ENCODE results near the gene SAMD11. TPM values are rescaled to one million over a fixed set of nuclear protein-coding genes. Genes with fewer than 3 reads are reported as not detected.

Gene SAMD11
- total RNA-seq, 1 experiment from 2014 or later: 11.5 TPM

GRCh38 chr1:914131-914890 is 9.4 kb upstream of the SAMD11 start:
- Histone ChIP-seq H3K4me3 (replicated peaks in 1 of 2; ENCODE audit: low read depth in 1 of 2, low read length in 2 of 2) (no peak overlapping the region), H4K20me1 (ENCODE audit: insufficient read depth) (no peaks in the 10 kb centered on the region), H3K9me3 (ENCODE audit: control insufficient read depth in 1 of 2, insufficient read depth in 1 of 2, low read depth in 1 of 2, low read length in 2 of 2) (no peaks in the 10 kb centered on the region), H3K79me2 (ENCODE audit: insufficient read depth, low read length) (no peaks in the 10 kb centered on the region), H3K9ac (ENCODE audit: low read length) (no peak overlapping the region), H3K4me1 (ENCODE audit: control insufficient read depth in 1 of 2, insufficient read depth in 2 of 2, low read length in 2 of 2) (peaks cover 15 to 22% of the 10 kb centered on the region in 2 experiments), H3K4me2 (ENCODE audit: low read length) (no peak overlapping the region), H3K27ac (ENCODE audit: low read depth, low read length) (no peak overlapping the region), H2AFZ (ENCODE audit: low read depth, low read length, poor library complexity, severe bottlenecking) (no peak overlapping the region), H3K36me3 (ENCODE audit: control insufficient read depth in 1 of 2, insufficient read depth in 2 of 2, low read length in 2 of 2) (no peaks in the 10 kb centered on the region), H3K27me3 (ENCODE audit: insufficient read depth, low read length) (peaks cover 26% of the 10 kb centered on the region; the same call in 1 of the 2 replicates), H3K9me2 (ENCODE audit: insufficient read depth) (no peaks in the 10 kb centered on the region)
- no peak for TF ChIP-seq ATF3 (IDR thresholded peaks at IDR 0.05)
- TF ChIP-seq POLR2A (IDR thresholded peaks at IDR 0.05; ENCODE audit: borderline replicate concordance, extremely low read depth, insufficient read depth, insufficient read length): no peak
- TF ChIP-seq RAD21 (IDR thresholded peaks at IDR 0.05; ENCODE audit: low read depth): no peak
- RAD21 ChIA-PET (ENCODE audit: low non-redundant PET in 1 of 2, low total read pairs in 2 of 2, uncharacterized antibody in 2 of 2, unreplicated experiment in 2 of 2): no interaction called here
- POLR2A ChIA-PET: no interaction called here
- intact Hi-C loops (cut with micrococcal nuclease): no loop called here
- ATAC-seq: no peak
- CTCF ChIA-PET: no interaction called here
- DNase-seq (ENCODE audit: low read depth, low spot score): no peak
- no TSS peak for BruUV-seq (replicated peaks)

GRCh38 chr1:914891-915280 is 8.8 kb upstream of the SAMD11 start:
- intact Hi-C loops (cut with micrococcal nuclease): no loop called here
- ATAC-seq: no peak
- ChIA-PET RAD21 (ENCODE audit: low non-redundant PET in 1 of 2, low total read pairs in 2 of 2, uncharacterized antibody in 2 of 2, unreplicated experiment in 2 of 2) (no interaction called here), POLR2A (interaction anchor here (0.6 kb wide), 1 partner anchor 417 kb away, joined by 6 read pairs; no protein-coding TSS in a partner anchor), CTCF (no interaction called here)
- H3K4me2 ChIP-seq (ENCODE audit: low read length): no peak overlapping the region
- no peaks in the 10 kb centered on the region for H3K79me2 ChIP-seq (ENCODE audit: insufficient read depth, low read length)
- no peak overlapping the region for H3K9ac ChIP-seq (ENCODE audit: low read length)
- DNase-seq (ENCODE audit: low read depth, low spot score): no peak
- peaks cover 27% of the 10 kb centered on the region; the same call in 1 of the 2 replicates for H3K27me3 ChIP-seq (ENCODE audit: insufficient read depth, low read length)
- no peak overlapping the region for H2AFZ ChIP-seq (ENCODE audit: low read depth, low read length, poor library complexity, severe bottlenecking)
- H3K9me3 ChIP-seq (ENCODE audit: control insufficient read depth in 1 of 2, insufficient read depth in 1 of 2, low read depth in 1 of 2, low read length in 2 of 2): no peaks in the 10 kb centered on the region
- no peak overlapping the region for H3K4me3 ChIP-seq (replicated peaks in 1 of 2; ENCODE audit: low read depth in 1 of 2, low read length in 2 of 2)
- no peak overlapping the region for H3K27ac ChIP-seq (ENCODE audit: low read depth, low read length)
- no peaks in the 10 kb centered on the region for H3K36me3 ChIP-seq (ENCODE audit: control insufficient read depth in 1 of 2, insufficient read depth in 2 of 2, low read length in 2 of 2)
- no TSS peak for BruUV-seq (replicated peaks)
- peaks cover 17 to 22% of the 10 kb centered on the region in 2 experiments for H3K4me1 ChIP-seq (ENCODE audit: control insufficient read depth in 1 of 2, insufficient read depth in 2 of 2, low read length in 2 of 2)
- no peaks in the 10 kb centered on the region for H3K9me2 ChIP-seq (ENCODE audit: insufficient read depth)
- H4K20me1 ChIP-seq (ENCODE audit: insufficient read depth): no peaks in the 10 kb centered on the region
- TF ChIP-seq, protein P1, sequence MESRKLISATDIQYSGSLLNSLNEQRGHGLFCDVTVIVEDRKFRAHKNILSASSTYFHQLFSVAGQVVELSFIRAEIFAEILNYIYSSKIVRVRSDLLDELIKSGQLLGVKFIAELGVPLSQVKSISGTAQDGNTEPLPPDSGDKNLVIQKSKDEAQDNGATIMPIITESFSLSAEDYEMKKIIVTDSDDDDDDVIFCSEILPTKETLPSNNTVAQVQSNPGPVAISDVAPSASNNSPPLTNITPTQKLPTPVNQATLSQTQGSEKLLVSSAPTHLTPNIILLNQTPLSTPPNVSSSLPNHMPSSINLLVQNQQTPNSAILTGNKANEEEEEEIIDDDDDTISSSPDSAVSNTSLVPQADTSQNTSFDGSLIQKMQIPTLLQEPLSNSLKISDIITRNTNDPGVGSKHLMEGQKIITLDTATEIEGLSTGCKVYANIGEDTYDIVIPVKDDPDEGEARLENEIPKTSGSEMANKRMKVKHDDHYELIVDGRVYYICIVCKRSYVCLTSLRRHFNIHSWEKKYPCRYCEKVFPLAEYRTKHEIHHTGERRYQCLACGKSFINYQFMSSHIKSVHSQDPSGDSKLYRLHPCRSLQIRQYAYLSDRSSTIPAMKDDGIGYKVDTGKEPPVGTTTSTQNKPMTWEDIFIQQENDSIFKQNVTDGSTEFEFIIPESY (IDR thresholded peaks at IDR 0.05; ENCODE audit: extremely low read depth, insufficient replicate concordance, low read length): no peak
- TF ChIP-seq POLR2AphosphoS5 (IDR thresholded peaks at IDR 0.05; ENCODE audit: low read depth, low read length) (no peak), CEBPB (IDR thresholded peaks at IDR 0.05; ENCODE audit: low read depth) (no peak), JUND (IDR thresholded peaks at IDR 0.05) (no peak), SIN3A (IDR thresholded peaks at IDR 0.05; ENCODE audit: low read depth) (no peak), CBX3 (IDR thresholded peaks at IDR 0.05; ENCODE audit: low read depth) (no peak), RAD21 (IDR thresholded peaks at IDR 0.05; ENCODE audit: low read depth) (no peak), SRF (IDR thresholded peaks at IDR 0.05; ENCODE audit: low read depth) (no peak)
- TF ChIP-seq, protein P2, sequence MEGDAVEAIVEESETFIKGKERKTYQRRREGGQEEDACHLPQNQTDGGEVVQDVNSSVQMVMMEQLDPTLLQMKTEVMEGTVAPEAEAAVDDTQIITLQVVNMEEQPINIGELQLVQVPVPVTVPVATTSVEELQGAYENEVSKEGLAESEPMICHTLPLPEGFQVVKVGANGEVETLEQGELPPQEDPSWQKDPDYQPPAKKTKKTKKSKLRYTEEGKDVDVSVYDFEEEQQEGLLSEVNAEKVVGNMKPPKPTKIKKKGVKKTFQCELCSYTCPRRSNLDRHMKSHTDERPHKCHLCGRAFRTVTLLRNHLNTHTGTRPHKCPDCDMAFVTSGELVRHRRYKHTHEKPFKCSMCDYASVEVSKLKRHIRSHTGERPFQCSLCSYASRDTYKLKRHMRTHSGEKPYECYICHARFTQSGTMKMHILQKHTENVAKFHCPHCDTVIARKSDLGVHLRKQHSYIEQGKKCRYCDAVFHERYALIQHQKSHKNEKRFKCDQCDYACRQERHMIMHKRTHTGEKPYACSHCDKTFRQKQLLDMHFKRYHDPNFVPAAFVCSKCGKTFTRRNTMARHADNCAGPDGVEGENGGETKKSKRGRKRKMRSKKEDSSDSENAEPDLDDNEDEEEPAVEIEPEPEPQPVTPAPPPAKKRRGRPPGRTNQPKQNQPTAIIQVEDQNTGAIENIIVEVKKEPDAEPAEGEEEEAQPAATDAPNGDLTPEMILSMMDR (IDR thresholded peaks at IDR 0.05 in 2 of 3, conservative IDR thresholded peaks at IDR 0.05 in 1 of 3; ENCODE audit: borderline replicate concordance in 1 of 3, insufficient read depth in 1 of 3, low read depth in 2 of 3, low read length in 2 of 3): no peak
- TF ChIP-seq, protein P3, sequence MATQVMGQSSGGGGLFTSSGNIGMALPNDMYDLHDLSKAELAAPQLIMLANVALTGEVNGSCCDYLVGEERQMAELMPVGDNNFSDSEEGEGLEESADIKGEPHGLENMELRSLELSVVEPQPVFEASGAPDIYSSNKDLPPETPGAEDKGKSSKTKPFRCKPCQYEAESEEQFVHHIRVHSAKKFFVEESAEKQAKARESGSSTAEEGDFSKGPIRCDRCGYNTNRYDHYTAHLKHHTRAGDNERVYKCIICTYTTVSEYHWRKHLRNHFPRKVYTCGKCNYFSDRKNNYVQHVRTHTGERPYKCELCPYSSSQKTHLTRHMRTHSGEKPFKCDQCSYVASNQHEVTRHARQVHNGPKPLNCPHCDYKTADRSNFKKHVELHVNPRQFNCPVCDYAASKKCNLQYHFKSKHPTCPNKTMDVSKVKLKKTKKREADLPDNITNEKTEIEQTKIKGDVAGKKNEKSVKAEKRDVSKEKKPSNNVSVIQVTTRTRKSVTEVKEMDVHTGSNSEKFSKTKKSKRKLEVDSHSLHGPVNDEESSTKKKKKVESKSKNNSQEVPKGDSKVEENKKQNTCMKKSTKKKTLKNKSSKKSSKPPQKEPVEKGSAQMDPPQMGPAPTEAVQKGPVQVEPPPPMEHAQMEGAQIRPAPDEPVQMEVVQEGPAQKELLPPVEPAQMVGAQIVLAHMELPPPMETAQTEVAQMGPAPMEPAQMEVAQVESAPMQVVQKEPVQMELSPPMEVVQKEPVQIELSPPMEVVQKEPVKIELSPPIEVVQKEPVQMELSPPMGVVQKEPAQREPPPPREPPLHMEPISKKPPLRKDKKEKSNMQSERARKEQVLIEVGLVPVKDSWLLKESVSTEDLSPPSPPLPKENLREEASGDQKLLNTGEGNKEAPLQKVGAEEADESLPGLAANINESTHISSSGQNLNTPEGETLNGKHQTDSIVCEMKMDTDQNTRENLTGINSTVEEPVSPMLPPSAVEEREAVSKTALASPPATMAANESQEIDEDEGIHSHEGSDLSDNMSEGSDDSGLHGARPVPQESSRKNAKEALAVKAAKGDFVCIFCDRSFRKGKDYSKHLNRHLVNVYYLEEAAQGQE (IDR thresholded peaks at IDR 0.05; ENCODE audit: low read depth): no peak
